Activated CD8-positive, alpha-beta memory T cell treated with anti-CD3 and anti-CD28 coated beads, Interleukin-2, amount 50 U/mL, for 4 hours (primary cell): ENCODE measurements around the gene RIGI.
A peak's percentile ranks its signal among the peaks of the same experiment; 100 is the strongest.
"Not testable (repeated sequence)": the region's sequence is repeated elsewhere in the genome, so short reads cannot be mapped to it uniquely, and the experiment has no call there.

Source experiments
- DNase-seq: peaks from one replicate; pipeline ENCODE4 v3.0.0-alpha.2; 2020

Gene RIGI

DNA sequence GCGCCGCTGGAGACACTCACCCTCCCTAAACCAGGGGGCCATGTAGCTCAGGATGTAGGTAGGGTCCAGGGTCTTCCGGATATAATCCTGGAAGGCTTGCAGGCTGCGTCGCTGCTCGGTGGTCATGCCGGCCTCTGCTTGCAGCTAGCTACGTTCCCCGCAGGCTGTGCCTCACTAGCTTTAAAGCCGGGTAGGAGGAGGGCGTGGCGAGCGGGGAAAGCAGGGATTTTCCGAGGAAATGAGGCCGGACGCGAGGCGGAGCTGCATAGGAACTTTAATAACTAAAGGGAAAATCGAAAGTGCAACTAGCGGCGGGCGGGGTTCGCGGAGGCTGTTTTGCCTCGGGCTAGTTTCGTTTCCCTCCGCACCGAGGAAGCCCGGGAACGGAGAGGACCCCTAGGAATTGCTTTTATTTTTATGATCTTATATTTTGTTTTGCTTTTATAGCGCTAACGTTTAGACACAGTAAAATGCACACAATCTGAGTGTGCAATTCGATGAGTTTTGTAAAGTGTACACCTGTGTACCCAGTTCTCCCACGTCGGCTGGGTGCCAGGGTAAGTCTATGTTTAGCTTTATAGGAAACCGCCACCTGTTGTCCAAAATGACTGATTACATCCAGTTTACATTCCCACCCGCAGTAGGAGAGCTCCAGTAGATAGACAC, at the start of gene RIGI:
TSS of gene RIGI (minus strand) at position 156 of the 666 bp plus-strand sequence. CDS start at position 126, 30 bp downstream.
- peak; percentile 80 for DNase-seq

GRCh38 chr9:32574858-32575257, 48.9 kb upstream of the RIGI start:
- DNase-seq = no peak

DNA sequence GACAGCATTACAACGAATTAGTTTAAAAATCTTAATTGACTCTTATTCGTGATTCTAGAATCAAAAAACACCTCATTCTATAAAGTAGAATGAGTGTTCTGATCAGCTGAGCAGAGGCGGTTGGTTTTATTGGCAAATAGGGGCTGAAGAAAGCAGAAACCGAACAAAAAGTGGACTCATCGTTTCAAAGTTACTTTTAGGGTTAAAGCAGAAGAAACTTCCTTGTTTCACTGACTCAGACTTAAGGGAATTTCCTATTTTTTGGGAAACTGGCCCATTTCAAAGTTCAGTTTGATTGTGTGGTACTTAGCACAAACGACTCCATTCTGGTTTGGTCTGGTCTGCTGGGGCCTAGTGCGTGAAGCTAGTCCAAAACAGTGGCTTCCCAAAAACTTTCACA, 47.8 kb upstream of the RIGI start:
- no peak for DNase-seq

DNA sequence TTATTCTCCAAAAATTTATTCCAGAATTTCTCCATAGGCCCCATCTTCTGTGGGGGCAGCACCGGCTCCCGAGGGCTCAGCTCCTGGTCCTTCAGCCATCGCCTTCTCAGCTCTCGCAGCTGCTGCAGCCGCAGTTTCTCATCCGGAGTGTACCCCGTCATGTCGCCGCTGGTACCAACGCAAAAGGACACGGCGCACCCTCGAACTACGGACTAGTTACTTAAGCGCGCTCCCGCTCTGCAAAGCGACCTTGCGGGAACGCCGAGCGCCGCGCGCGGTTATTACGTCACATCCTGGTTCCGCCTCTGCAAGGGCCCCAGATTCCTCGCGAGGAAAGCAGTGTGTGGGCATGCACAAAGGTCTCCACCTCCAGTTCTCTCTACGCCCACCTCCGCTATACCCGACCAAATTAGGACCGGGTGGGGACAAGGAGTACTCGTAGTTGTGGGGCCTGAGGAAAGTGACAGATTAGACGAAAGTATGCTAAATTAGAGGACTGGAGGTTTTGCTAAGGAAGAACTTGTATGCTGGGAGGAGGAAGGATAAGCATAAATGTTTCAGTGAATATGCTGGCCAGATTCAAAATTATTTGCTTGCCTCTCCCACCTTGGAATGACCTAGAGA, 47.0 kb upstream of the RIGI start, which contains the start of gene NDUFB6:
TSS of gene NDUFB6 (minus strand) at position 260 of the 624 bp plus-strand sequence. CDS start at position 161, 99 bp downstream.
- DNase-seq = peak; percentile 97

DNA sequence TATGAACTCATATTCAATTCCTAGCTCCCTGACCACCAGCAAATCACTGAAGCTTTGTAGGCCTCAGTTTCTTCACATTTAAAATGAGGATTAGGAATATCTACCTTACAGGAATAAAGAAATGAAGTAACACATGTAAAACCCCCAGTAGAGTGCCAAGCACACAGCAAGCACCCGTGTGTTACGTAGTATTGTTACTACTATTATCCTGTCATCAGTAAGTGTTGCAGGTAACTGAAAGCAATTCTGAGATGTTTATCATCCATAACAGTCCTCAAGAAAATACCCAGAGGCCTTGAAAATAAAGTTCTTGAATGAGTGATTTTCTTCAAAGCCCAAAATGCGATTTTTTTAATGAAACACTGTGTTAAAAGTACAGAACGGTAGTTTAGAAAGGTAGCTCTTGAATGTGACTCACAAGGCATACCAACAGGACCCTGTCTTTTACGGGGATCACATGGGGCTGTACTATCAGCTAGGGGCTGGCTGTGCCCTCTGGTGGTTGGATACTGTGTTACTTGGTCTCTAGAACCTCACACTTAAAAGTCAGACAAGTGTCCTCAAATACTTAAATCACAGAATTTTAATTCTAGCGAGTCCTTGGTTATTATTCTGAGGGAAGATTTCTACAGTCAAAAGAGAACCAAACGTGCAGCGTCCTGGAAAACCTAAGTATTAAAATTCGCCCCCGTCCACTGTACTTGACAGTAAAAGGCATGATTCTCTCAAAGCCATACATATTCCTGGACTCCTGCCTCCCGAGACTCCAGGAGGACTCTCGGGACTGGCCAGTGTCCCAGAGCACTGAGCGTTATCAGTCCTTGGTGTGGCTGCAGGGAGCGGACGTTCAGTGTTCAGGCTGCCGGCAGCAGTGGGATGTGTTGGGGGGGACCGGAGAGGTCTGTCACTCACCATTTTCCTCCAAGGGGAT, 46.2 kb upstream of the RIGI start:
- DNase-seq = peak; percentile 75

- DNase-seq = no peak
Measured at GRCh38 chr9:32570262-32570661, 44.3 kb upstream of the RIGI start.

DNA sequence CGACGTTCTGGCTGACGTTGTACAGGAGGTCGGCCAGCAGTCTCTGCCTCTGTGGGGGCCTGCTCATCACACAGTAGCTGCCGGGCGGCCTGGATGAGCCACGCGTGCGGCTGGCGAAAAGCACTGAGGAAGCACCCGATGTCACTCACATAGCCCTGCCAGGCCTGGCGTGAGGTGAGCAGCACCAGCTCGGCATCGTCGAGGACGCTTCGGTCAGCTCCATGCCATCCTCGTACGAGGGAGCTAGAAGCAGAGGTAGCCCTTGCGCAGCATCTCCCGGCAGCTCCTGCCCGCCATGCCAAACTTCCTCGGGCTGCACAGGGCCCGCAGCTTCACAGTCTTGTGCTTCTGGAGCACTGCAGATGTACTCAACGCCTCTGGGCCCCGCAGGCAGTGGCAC, 40.8 kb upstream of the RIGI start:
- no peak for DNase-seq

DNA sequence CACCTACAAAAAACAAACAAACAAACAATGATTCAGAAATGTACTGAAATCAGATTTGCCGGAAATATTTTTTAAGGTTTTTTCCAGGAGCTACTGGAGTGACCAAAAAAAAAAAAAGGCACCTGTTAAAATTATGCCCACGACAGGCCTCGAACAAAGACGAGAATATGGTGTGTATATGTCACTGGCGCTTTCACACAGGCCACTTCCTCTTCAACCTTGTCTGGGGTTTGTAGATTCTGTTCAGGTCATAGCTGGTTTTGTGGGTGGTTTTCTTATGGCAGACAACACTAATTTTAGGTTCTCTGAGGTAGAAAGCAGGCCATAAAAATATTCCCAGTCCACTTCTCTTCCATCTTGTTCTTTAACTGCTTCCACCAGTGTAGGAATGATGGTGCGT, 40.0 kb upstream of the RIGI start:
- DNase-seq = no peak

DNA sequence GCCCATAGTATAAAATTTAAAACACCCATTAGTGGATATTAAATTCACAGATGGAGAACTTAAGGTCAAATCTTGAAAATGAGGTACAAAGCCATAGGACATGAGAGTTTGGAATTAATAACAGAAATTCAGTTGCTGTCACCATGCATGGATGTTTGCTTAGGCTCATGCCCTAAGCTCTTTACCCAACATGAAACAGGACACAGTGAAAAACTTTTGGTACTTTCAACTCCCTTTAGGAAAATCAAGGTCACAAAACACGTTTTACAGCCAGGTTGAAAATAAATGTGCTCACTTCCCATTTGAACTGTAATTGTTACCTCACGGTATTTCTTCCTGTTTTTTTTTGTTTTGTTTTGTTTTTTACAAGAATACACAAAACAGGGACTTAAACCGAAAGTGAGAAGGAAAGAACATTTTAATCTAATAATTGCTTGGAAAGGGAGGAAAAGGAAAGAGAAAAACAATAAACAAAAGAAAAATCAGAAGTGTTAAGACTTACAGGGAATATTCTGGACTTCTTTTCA, 32.5 kb upstream of the RIGI start:
- DNase-seq = no peak

DNA sequence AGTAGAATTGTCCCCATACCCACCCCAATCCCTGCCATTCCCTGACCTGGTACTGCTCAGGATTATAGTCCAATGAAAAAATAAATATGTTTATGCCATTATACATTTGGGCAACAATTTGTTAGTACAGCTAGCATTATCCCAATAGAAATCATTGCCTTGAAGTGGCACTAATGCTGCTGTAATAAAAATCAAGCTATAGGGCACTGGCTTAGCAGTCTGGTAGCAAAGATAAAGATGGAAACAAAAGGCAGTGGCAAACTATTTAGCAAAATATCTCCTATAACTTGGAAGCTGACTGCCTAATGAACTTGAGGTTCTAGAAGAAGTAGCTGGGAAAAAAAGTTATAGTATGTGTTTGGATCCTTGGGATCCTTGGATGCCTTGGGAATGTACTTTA, 28.6 kb upstream of the RIGI start:
- DNase-seq = no peak

DNA sequence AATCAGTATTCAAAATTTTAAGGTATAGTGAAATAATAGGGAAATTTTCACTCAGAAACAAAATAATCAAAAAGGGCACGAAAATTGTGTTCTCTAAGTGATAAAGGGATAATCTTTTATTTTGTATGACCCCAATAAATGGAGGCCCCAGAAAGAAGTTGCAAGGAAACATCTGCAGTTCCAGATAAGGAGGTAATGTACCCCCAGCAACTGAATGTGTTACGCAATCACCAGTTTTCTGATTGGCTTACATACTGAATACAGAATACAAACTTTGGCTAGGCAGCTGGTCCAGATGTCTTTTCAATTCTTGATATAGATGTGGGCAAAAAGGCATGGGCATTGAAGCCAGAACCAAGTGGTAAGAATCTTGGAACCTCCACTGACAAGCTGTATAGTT, 28.1 kb upstream of the RIGI start:
- DNase-seq = no peak

- DNase-seq = peak; percentile 95
Measured at GRCh38 chr9:32552172-32552872, 26.3 kb upstream of the RIGI start, which contains the start of the genes SMIM27 and TOPORS. TSS of gene SMIM27 (plus strand) at chr9:32552327. CDS start at chr9:32552435, 108 bp downstream. TSS of gene TOPORS (minus strand) at chr9:32552586. CDS start at chr9:32552436, 150 bp downstream.

DNA sequence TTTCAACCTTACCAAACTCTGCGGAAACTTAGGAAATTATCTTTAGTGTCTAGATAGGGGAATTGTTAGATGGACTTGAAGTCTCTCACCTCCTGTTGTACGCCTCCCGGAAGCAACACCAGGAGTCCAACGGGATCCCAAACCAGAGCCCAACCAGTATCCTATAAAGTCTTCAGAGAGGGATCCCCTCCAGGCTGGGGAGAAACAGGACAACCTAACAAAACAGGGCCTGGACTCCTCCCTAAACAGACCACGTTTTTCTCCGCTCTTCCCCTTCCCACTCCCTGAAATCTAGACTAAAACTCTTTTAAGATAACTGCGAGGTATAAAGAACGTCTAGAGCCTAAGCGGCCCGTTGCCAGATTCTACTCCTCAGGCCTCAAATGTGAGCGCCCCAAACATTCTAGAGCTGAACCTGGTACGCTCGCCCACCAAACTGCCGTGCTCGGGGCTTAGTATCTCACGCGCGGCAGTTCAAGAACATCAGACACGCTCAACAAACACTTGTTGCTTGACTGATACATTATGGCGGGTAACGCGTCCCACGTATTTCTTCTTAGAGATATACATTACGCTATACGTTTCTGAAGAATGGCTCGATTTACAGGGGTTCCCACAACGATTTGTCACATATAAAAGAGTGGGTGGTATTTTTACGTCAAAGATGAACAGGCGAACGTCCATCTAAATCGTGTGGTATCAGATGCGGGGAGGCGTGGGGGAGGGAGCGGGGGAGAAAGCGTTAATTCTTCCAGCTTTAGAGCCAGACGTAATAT, 25.5 kb upstream of the RIGI start:
- DNase-seq = peak; percentile 35

- DNase-seq = peak; percentile 96
Measured at GRCh38 chr9:32550562-32551275, 24.7 kb upstream of the RIGI start.

GRCh38 chr9:32550150-32550561, 24.2 kb upstream of the RIGI start:
- DNase-seq = no peak

- DNase-seq = not testable (repeated sequence)
Measured at GRCh38 chr9:32548213-32548612, 22.2 kb upstream of the RIGI start.

GRCh38 chr9:32545884-32546283, 19.9 kb upstream of the RIGI start:
- no peak for DNase-seq

- no peak for DNase-seq
Measured at GRCh38 chr9:32543047-32543446, 17.1 kb upstream of the RIGI start.

GRCh38 chr9:32533816-32534215, 7.8 kb upstream of the RIGI start:
- DNase-seq = no peak

DNA sequence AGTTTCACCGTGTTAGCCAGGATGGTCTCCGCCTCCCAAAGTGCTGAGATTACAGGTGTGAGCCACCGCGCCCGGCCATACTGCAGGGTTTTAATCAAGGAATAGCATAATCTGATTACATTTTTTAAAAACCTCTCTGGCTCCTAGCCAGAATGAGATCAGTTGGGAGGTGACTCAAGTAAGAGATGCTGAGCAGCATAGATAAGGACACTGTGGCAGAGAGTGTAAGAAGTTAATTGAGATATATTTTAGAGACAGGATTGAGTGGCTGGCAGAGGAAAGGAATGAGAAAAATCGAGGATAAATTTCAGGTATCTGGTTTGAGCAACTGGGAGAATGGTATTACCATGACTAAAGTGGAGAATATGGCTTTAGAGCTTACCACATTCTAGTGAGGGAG, 7.3 kb upstream of the RIGI start:
- DNase-seq = no peak

GRCh38 chr9:32526707-32527048, 682 bp upstream of the RIGI start:
- no peak for DNase-seq
